ENCODE data around the gene TFDP1. TPM values are rescaled to one million over a fixed set of nuclear protein-coding genes. Genes with fewer than 3 reads are reported as not detected.

Gene TFDP1
- total RNA-seq, 2 experiments from 2014 or later, result 17.6 to 20.0 TPM

- DNase-seq (peak in 1 of 14 experiments; percentile 27), ATAC-seq (ENCODE audit: poor library complexity) (no peak)
- H3K4me3 Mint-ChIP-seq, result no peak overlapping the region
Measured at GRCh38 chr13:113625965-113626721, 41.6 kb downstream of the TFDP1 start.

GRCh38 chr13:113627136-113627535, 42.6 kb downstream of the TFDP1 start:
- no peak overlapping the region for H3K27ac ChIP-seq (ENCODE audit: low read depth in 1 of 2, low read length in 2 of 2)
- H3K4me3 ChIP-seq (ENCODE audit: low read length), result no peak overlapping the region
- Mint-ChIP-seq H3K27me3 (no peaks in the 10 kb centered on the region), H3K36me3 (ENCODE audit: low read depth) (peaks cover 37% of the 10 kb centered on the region), H3K9me3 (no peaks in the 10 kb centered on the region), H3K27ac (no peak overlapping the region), H3K4me1 (ENCODE audit: low read depth) (peaks cover 6% of the 10 kb centered on the region), H3K4me3 (no peak overlapping the region)
- ATAC-seq (ENCODE audit: poor library complexity), result no peak
- no peak for TF ChIP-seq CTCF (IDR thresholded peaks at IDR 0.05)
- intact Hi-C loops (cut with DNase I, micrococcal nuclease), result no loop called here
- H3K27me3 ChIP-seq (ENCODE audit: control insufficient read depth in 1 of 2, insufficient read depth in 2 of 2, low read length in 2 of 2), result no peaks in the 10 kb centered on the region
- peaks cover 5% of the 10 kb centered on the region for H3K4me1 ChIP-seq (ENCODE audit: insufficient read depth, low read length)
- peak in 1 of 14 experiments; percentile 23 for DNase-seq
- peaks cover 34% of the 10 kb centered on the region for H3K36me3 ChIP-seq (ENCODE audit: insufficient read depth, low read length)
- ChIA-PET CTCF (no interaction called here), POLR2A (no interaction called here)
- peaks cover 0 to 5% of the 10 kb centered on the region in 2 experiments for H3K9me3 ChIP-seq (ENCODE audit: control insufficient read depth in 1 of 2, insufficient read depth in 1 of 2, low read length in 2 of 2)

More at GRCh38 chr13:113625965-113626721, 41.6 kb downstream of the TFDP1 start:
- Histone ChIP-seq H3K36me3 (ENCODE audit: insufficient read depth, low read length) (peaks cover 24% of the 10 kb centered on the region), H3K27me3 (ENCODE audit: control insufficient read depth in 1 of 2, insufficient read depth in 2 of 2, low read length in 2 of 2) (no peaks in the 10 kb centered on the region), H3K4me3 (ENCODE audit: low read length) (no peak overlapping the region), H3K4me1 (ENCODE audit: insufficient read depth, low read length) (peaks cover 5% of the 10 kb centered on the region), H3K9me3 (ENCODE audit: control insufficient read depth in 1 of 2, insufficient read depth in 1 of 2, low read length in 2 of 2) (peaks cover 0 to 5% of the 10 kb centered on the region in 2 experiments), H3K27ac (ENCODE audit: low read depth in 1 of 2, low read length in 2 of 2) (no peak overlapping the region)
- no peak for TF ChIP-seq CTCF (IDR thresholded peaks at IDR 0.05)
- H3K36me3 Mint-ChIP-seq (ENCODE audit: low read depth), result peaks cover 28% of the 10 kb centered on the region
- ChIA-PET POLR2A (no interaction called here), CTCF (no interaction called here)
- no peaks in the 10 kb centered on the region for H3K9me3 Mint-ChIP-seq
- intact Hi-C loops (cut with DNase I, micrococcal nuclease), result no loop called here
- peaks cover 6% of the 10 kb centered on the region for H3K4me1 Mint-ChIP-seq (ENCODE audit: low read depth)
- no peak overlapping the region for H3K27ac Mint-ChIP-seq
- no peaks in the 10 kb centered on the region for H3K27me3 Mint-ChIP-seq

- ChIA-PET CTCF (no interaction called here), POLR2A (no interaction called here)
- Mint-ChIP-seq H3K27me3 (no peaks in the 10 kb centered on the region), H3K9me3 (no peaks in the 10 kb centered on the region), H3K36me3 (ENCODE audit: low read depth) (peaks cover 44% of the 10 kb centered on the region), H3K27ac (peak overlapping the region; percentile 56), H3K4me1 (ENCODE audit: low read depth) (peaks cover 16% of the 10 kb centered on the region), H3K4me3 (no peak overlapping the region)
- no peak overlapping the region for H3K27ac ChIP-seq (ENCODE audit: low read depth in 1 of 2, low read length in 2 of 2)
- H3K9me3 ChIP-seq (ENCODE audit: control insufficient read depth in 1 of 2, insufficient read depth in 1 of 2, low read length in 2 of 2), result peaks cover 0 to 1% of the 10 kb centered on the region in 2 experiments
- no peak overlapping the region for H3K4me3 ChIP-seq (ENCODE audit: low read length)
- DNase-seq, result peak in 1 of 14 experiments; percentile 21
- ATAC-seq (ENCODE audit: poor library complexity), result no peak
- no peak for TF ChIP-seq CTCF (IDR thresholded peaks at IDR 0.05)
- intact Hi-C loops (cut with DNase I, micrococcal nuclease), result no loop called here
- H3K4me1 ChIP-seq (ENCODE audit: insufficient read depth, low read length), result peaks cover 7% of the 10 kb centered on the region
- H3K36me3 ChIP-seq (ENCODE audit: insufficient read depth, low read length), result peaks cover 41% of the 10 kb centered on the region
- no peaks in the 10 kb centered on the region for H3K27me3 ChIP-seq (ENCODE audit: control insufficient read depth in 1 of 2, insufficient read depth in 2 of 2, low read length in 2 of 2)
Measured at GRCh38 chr13:113628291-113629270, 44.0 kb downstream of the TFDP1 start.

All from CD4-positive, alpha-beta T cell (primary cell).